GM21717 (cell line): Measurements from ENCODE around the gene UBE2R2.
"Not testable (repeated sequence)": the region's sequence is repeated elsewhere in the genome, so short reads cannot be mapped to it uniquely, and the experiment has no call there.

Source experiments
- ATAC-seq: cut with Tn5 transposase; IDR thresholded peaks from one replicate; pipeline ENCODE4 v1.9.1; 2021; ENCODE audit warnings: mild to moderate bottlenecking, moderate library complexity; ENCODE audit not compliant: unreplicated experiment

Gene UBE2R2

DNA sequence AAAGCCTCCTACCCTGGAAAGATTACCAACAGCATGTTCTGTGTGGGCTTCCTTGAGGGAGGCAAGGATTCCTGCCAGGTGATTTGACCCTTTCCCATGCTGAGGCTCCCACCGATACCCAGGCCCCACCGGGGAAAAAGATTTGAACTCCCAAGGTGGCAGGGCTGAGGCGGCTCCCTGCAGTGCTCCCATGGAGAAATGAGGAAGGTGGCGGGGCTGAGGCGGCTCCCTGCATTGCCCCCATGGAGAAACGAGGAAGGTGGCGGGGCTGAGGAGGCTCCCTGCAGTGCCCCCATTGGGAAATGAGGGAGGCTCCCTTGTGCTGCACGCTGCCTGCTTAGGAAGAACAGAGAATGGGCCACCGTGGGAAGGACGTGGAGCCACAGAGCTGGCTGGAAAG lies 18.4 kb upstream of the UBE2R2 start:
- no peak for ATAC-seq

GRCh38 chr9:33799928-33800704 lies 16.8 kb upstream of the UBE2R2 start:
- no peak for ATAC-seq

GRCh38 chr9:33800886-33801285 lies 16.1 kb upstream of the UBE2R2 start:
- no peak for ATAC-seq

- not testable (repeated sequence) for ATAC-seq
Observed at GRCh38 chr9:33801943-33802500, 14.9 kb upstream of the UBE2R2 start.

DNA sequence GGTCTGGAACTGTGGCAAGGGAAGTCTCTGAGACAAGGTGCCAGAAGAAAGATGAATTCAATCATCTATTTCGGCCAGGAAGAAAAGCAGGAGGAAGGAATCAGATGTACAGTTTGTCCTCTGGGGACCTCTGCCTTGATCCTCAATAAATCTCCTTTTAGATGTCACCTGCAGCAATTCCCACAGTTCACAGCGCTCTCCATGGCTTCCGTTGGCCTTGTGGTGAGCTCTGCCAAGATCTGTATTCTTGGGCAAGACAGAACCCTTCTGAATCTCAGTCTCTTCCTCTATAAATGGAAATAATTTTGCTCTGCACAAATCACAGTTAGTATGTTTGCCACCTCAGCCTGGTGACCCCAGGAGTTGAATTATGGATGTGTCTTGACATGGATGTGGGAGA lies 12.8 kb upstream of the UBE2R2 start:
- not testable (repeated sequence) for ATAC-seq

GRCh38 chr9:33807156-33807555 lies 9.8 kb upstream of the UBE2R2 start:
- not testable (repeated sequence) for ATAC-seq

DNA sequence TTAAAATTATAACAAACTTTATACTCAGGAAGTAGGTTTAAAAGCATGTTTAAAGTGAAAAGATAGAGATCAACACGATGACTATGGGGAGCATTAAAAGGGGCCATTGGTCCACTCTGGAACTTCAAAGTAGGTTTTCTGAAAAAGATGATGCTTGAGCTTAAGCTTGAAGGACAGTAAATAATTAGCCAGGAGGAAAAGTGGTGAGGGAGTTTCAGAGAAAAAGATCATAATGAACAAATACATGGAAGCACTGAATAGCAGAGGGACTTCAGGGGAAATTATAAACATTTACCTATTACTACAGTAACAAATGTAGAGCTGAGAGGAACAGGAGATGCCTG lies 8.0 kb upstream of the UBE2R2 start:
- ATAC-seq: not testable (repeated sequence)

- no peak for ATAC-seq
Observed at GRCh38 chr9:33809506-33809905, 7.5 kb upstream of the UBE2R2 start.

- no peak for ATAC-seq
Observed at GRCh38 chr9:33813712-33814641, 3.0 kb upstream of the UBE2R2 start.

- ATAC-seq: no peak
Observed at GRCh38 chr9:33815781-33816180, 1.2 kb upstream of the UBE2R2 start.

GRCh38 chr9:33817327-33818166 lies 587 bp downstream of the UBE2R2 start:
- ATAC-seq: peak; percentile 19

- ATAC-seq: no peak
Observed at GRCh38 chr9:33818167-33818846, 1.3 kb downstream of the UBE2R2 start.

DNA sequence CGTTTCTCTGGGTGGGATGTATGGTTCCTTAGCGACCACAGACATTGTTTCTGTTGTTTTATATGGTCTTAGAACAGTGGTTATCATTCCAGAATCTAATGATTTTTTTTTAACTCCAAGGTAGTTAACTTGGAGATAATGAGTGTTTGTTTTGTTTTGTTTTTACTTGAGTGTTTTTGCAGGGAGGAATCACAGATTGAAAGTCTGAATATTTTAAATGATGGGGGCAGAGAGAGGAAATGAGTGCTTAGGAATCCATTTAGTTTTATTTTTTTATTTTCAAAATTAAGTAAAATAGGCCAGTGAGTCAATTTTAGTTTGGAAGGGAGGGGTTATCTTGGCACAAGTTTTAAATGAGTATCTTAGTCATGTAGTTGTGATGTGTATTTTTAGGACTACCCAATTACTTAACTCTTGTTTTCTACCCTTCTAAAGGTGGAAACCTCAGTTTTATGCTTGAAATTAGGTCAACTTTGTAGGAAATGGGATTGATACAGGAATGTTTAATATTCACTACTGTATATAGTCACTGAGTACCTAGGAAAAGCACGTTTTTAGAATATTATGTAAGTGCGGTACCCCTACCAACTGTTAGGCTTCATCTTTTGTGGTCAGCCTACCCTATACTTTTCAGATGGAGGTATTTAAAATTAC lies 2.0 kb downstream of the UBE2R2 start:
- no peak for ATAC-seq

DNA sequence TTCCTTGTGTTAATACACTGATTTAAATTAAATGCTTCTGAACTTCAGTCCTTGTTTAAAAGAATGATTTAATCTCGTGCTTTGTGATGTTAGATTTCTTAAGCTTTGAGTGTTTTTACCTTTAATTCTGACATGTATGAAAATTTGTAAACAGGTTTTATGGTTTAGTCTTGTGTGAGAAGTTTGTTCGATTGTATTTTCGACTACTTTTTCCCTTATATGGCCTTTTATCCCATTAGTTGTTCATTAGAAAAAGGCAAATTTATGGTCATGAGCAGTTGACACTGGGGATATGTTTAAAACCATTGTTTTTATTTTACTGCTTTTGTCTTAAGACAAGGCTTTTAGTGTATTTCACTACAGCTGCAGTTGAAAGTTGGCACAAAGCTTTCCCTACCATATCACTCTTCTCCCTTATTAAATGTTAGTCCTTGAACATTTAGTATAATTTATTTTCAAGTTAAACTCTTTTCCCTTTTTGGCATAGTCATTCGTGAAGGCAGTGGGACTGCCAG lies 3.3 kb downstream of the UBE2R2 start:
- no peak for ATAC-seq

GRCh38 chr9:33823801-33824200 lies 6.8 kb downstream of the UBE2R2 start:
- no peak for ATAC-seq

GRCh38 chr9:33827285-33827684 lies 10.3 kb downstream of the UBE2R2 start:
- not testable (repeated sequence) for ATAC-seq

DNA sequence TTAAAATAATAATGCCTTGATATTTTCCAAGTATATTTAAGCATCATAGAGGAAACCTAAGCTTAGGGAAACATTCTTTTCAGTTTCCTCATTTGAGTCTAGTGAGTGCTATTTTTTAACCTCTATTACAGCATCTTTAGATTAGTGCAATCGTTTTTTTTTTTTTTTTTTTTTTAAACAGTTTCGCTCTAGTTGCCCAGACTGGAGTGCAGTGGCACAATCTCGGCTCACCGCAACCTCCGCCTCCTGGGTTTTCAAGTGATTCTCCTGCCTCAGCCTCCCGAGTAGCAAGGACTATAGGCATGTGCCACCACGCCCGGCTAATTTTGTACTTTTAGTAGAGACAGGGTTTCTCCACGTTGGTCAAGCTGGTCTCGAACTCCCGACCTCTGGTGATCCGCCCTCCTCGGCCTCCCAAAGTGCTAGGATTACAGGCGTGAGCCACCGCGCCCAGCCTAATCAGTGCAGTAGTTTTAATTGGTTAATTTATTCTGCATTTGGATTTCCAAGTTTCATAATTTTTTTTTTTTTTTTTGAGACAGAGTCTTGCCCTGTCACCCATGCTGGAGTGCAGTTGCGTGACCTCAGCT lies 12.8 kb downstream of the UBE2R2 start:
- not testable (repeated sequence) for ATAC-seq

DNA sequence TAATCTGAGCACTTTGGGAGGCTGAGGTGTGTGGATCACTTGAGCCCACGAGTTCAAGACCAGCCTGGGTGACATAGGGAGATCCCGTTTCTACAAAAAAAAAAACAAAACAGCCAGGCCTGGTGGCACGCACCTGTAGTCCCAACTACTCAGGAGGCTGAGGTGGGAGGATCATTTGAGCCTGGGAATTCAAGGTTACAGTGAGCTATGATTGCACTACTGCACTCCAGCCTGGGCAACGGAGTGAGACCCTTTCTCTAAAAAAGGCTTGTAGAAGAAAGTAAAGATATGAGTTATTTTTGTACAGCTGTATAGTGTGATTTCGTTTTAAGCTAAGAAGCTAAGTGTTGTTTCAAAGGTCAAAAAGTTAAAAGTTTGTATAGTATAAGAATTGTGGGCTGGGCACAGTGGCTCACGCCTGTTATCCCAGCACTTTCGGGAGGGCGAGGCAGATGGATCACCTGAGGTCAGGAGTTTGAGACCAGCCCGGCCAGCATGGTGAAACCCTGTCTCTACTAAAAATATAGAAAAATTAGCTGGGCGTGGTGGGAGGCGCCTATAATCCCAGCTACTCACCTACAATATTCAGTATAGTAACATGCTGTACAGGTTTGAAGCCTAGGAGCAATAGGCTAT lies 18.8 kb downstream of the UBE2R2 start:
- no peak for ATAC-seq

DNA sequence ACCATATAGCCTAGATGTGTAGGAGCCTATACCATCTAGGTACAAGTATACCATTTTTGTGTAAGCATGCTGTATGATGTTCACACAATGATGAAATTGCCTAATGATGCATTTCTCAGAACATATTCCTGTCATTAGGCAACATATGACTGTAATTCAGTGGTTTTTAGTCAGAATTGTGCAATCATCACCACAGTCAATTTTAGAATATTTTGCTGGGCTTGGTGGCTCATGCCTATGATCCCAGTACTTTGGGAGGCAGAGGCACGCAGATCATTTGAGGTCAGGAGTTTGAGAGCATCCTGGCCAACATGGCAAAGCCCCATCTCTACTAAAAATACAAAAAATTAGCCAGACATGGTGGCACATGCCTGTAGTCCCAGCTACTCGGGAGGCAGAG lies 19.3 kb downstream of the UBE2R2 start:
- ATAC-seq: not testable (repeated sequence)
